HEK293T (cell line): ENCODE results near the gene LRSAM1.

Experiments
- BHLHE40 ChIP-seq: fragments of 450-650 bp; IDR thresholded peaks from 2 replicates; pipeline ENCODE4 v1.6.1; 2016; ENCODE audit warnings: mild to moderate bottlenecking, moderate library complexity, borderline replicate concordance
- ELF4 ChIP-seq: fragments of 450-650 bp; IDR thresholded peaks from 2 replicates; pipeline ENCODE4 v1.6.1; 2017; ENCODE audit warnings: antibody characterized with exemption
- FOXA1 ChIP-seq: fragments of 450-650 bp; IDR thresholded peaks from 2 replicates; pipeline ENCODE4 v1.6.1; 2016; ENCODE audit warnings: mild to moderate bottlenecking
- FOXK2 ChIP-seq: fragments of 450-650 bp; IDR thresholded peaks from 2 replicates; pipeline ENCODE4 v1.6.1; 2016; ENCODE audit warnings: mild to moderate bottlenecking
- HDGF ChIP-seq: fragments of 450-650 bp; IDR thresholded peaks from 2 replicates; pipeline ENCODE4 v1.6.1; 2017; ENCODE audit warnings: antibody characterized with exemption, borderline replicate concordance
- L3MBTL2 ChIP-seq: fragments of 450-650 bp; conservative IDR thresholded peaks from 2 replicates; pipeline ENCODE4 v1.6.1; 2016; ENCODE audit warnings: mild to moderate bottlenecking
- NFRKB ChIP-seq: fragments of 450-650 bp; IDR thresholded peaks from 2 replicates; pipeline ENCODE4 v1.6.1; 2016; ENCODE audit warnings: mild to moderate bottlenecking, moderate library complexity
- SP1 ChIP-seq: fragments of 450-650 bp; IDR thresholded peaks from 2 replicates; pipeline ENCODE4 v1.6.1; 2017
- ZNF384 ChIP-seq: fragments of 450-650 bp; IDR thresholded peaks from 2 replicates; pipeline ENCODE4 v1.6.1; 2016

- TF ChIP-seq ELF4 (no peak), ZNF384 (no peak), SP1 (no peak), FOXK2 (no peak), FOXA1 (no peak), NFRKB (no peak), HDGF (no peak), BHLHE40 (no peak), L3MBTL2 (no peak)
Observed at GRCh38 chr9:127541176-127541575, 89.9 kb downstream of the LRSAM1 start.
